ENCODE data around the gene MXRA7. TPM values are rescaled to one million over a fixed set of nuclear protein-coding genes. Genes with fewer than 3 reads are reported as not detected.

Gene MXRA7
- polyA plus RNA-seq, 1 of the 3 experiments (the other 2 are of a cell fraction) = 154 TPM

- TF ChIP-seq TCF12 (IDR thresholded peaks at IDR 0.05) (no peak), MXI1 (IDR thresholded peaks at IDR 0.05; ENCODE audit: low read depth, low read length) (no peak), CTCF (IDR thresholded peaks at IDR 0.05) (no peak), EZH2phosphoT487 (IDR thresholded peaks at IDR 0.05; ENCODE audit: borderline replicate concordance, low read depth) (no peak), ELF1 (IDR thresholded peaks at IDR 0.05) (no peak), FOXJ3 (CRISPR knock-in tag; IDR thresholded peaks at IDR 0.05) (no peak), GABPA (IDR thresholded peaks at IDR 0.05; ENCODE audit: low read depth) (no peak), SMC3 (IDR thresholded peaks at IDR 0.05; ENCODE audit: low read depth, low read length) (no peak), POLR2AphosphoS5 (IDR thresholded peaks at IDR 0.05; ENCODE audit: low read depth, low read length) (no peak), TEAD4 (IDR thresholded peaks at IDR 0.05; ENCODE audit: borderline replicate concordance, insufficient read depth) (no peak), MEF2A (IDR thresholded peaks at IDR 0.05; ENCODE audit: borderline replicate concordance, low read depth) (no peak), RAD21 (IDR thresholded peaks at IDR 0.05; ENCODE audit: low read length) (no peak), NFIC (IDR thresholded peaks at IDR 0.05; ENCODE audit: borderline replicate concordance) (no peak), SIN3A (IDR thresholded peaks at IDR 0.05; ENCODE audit: borderline replicate concordance, low read depth, low read length) (no peak), USF2 (IDR thresholded peaks at IDR 0.05; ENCODE audit: borderline replicate concordance, low read depth, low read length) (no peak), TAF1 (IDR thresholded peaks at IDR 0.05; ENCODE audit: borderline replicate concordance, low read depth, low read length) (no peak)
- TF ChIP-seq, protein P1, sequence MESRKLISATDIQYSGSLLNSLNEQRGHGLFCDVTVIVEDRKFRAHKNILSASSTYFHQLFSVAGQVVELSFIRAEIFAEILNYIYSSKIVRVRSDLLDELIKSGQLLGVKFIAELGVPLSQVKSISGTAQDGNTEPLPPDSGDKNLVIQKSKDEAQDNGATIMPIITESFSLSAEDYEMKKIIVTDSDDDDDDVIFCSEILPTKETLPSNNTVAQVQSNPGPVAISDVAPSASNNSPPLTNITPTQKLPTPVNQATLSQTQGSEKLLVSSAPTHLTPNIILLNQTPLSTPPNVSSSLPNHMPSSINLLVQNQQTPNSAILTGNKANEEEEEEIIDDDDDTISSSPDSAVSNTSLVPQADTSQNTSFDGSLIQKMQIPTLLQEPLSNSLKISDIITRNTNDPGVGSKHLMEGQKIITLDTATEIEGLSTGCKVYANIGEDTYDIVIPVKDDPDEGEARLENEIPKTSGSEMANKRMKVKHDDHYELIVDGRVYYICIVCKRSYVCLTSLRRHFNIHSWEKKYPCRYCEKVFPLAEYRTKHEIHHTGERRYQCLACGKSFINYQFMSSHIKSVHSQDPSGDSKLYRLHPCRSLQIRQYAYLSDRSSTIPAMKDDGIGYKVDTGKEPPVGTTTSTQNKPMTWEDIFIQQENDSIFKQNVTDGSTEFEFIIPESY (IDR thresholded peaks at IDR 0.05; ENCODE audit: borderline replicate concordance, low read depth) = no peak
- no peaks in the 10 kb centered on the region for H3K27me3 ChIP-seq (ENCODE audit: insufficient read depth)
- no peak for DNase-seq
- ChIA-PET CTCF (interaction anchor here (0.6 to 14.3 kb wide), 34 partner anchors 11 to 502 kb away, joined by 3 to 255 read pairs (median 4); partner anchors contain the start of genes AANAT, JMJD6, METTL23 and MFSD11), POLR2A (interaction anchor here (0.6 to 1.8 kb wide), 3 partner anchors 12 to 565 kb away, joined by 4 to 6 read pairs (median 5); partner anchors contain the start of genes JMJD6 and METTL23)
- peaks cover 17% of the 10 kb centered on the region for H4K20me1 ChIP-seq (ENCODE audit: insufficient read depth)
- H3K9ac ChIP-seq = no peak overlapping the region
- peaks cover 56% of the 10 kb centered on the region for H3F3A ChIP-seq (replicated peaks; ENCODE audit: insufficient read depth)
- no peak overlapping the region; a peak in 1 of 4 replicates for H3K27ac ChIP-seq (ENCODE audit: low read depth in 2 of 2, low read length in 1 of 2)
- peaks cover 58% of the 10 kb centered on the region for H3K79me2 ChIP-seq (ENCODE audit: insufficient read depth)
- peaks cover 32 to 51% of the 10 kb centered on the region in 2 experiments for H3K36me3 ChIP-seq (replicated peaks in 1 of 2; ENCODE audit: control insufficient read depth in 1 of 2, insufficient read depth in 2 of 2, low read length in 1 of 2)
- 84% methylated on average over 5 of the region's 5 CpGs for WGBS (ENCODE audit: low lambda C conversion rate)
- H3K9me3 ChIP-seq = no peaks in the 10 kb centered on the region
- no peaks in the 10 kb centered on the region for H3K9me2 ChIP-seq
- no peak overlapping the region for H3K4me3 ChIP-seq (ENCODE audit: low read depth in 2 of 2, low read length in 1 of 2)
- no peak overlapping the region for H3K4me2 ChIP-seq
- peaks cover 16 to 32% of the 10 kb centered on the region in 2 experiments for H3K4me1 ChIP-seq (ENCODE audit: control insufficient read depth in 1 of 2, insufficient read depth in 2 of 2, low read depth in 1 of 2, low read length in 1 of 2)
- H2AFZ ChIP-seq (ENCODE audit: low read depth) = no peak overlapping the region
These were observed 3.6 kb upstream of the MXRA7 start for GRCh38 chr17:76714336-76714735.

Data from SK-N-SH (cell line).